Putamen (tissue), 1 donor: Measurements from ENCODE around the gene TRRAP.

Source experiments
- DNase-seq: peaks from one replicate; pipeline ENCODE4 v3.0.0-alpha.2; 2016; ENCODE audit warnings: low spot score

The TRRAP gene

GRCh38 chr7:99061001-99061776, 182.9 kb downstream of the TRRAP start:
- DNase-seq = no peak
